Natural killer cell (primary cell): Measurements from ENCODE around the gene ANK2. TPM values are rescaled to one million over a fixed set of nuclear protein-coding genes. Genes with fewer than 3 reads are reported as not detected.

Source experiments
- ATAC-seq, 3 donors: fragments of 150-1000 bp in 2 of 3; fragments of 200-7000 bp in 1 of 3; cut with Tn5 transposase; 1 replicate in 1 of 3; 2 replicates in 2 of 3; pipeline ENCODE4 v1.10.0; 2021; ENCODE audit warnings: mild to moderate bottlenecking in 2 of 3, moderate library complexity in 2 of 3
- DNase-seq, 2 donors: peaks; one replicate each; pipeline versions ENCODE4 v3.0.0 to v3.0.0-alpha.2; 2013 to 2021; ENCODE audit warnings: mixed read lengths in 1 of 2
- H3K27ac ChIP-seq: one replicate; pipeline ENCODE4 v1.5.1; 2013; ENCODE audit warnings: mild to moderate bottlenecking, low read length
- H3K27me3 ChIP-seq: one replicate; pipeline ENCODE4 v1.6.1; 2013; ENCODE audit warnings: low read length; ENCODE audit not compliant: control insufficient read depth, insufficient read depth
- H3K36me3 ChIP-seq: one replicate; pipeline ENCODE4 v1.6.1; 2013; ENCODE audit warnings: low read length; ENCODE audit not compliant: control insufficient read depth, insufficient read depth
- H3K4me1 ChIP-seq: one replicate; pipeline ENCODE4 v1.6.1; 2013; ENCODE audit warnings: low read length; ENCODE audit not compliant: control insufficient read depth, insufficient read depth
- H3K4me3 ChIP-seq: one replicate; pipeline ENCODE4 v1.5.1; 2013; ENCODE audit warnings: low read length
- H3K9me3 ChIP-seq: one replicate; pipeline ENCODE4 v1.6.1; 2013; ENCODE audit warnings: low read length; ENCODE audit not compliant: control insufficient read depth, insufficient read depth
- H3K27ac Mint-ChIP-seq, 2 donors: one replicate each; pipeline ENCODE4 v1.8.0; 2022; ENCODE audit warnings: mild to moderate bottlenecking in 2 of 2, mixed read lengths in 2 of 2, moderate library complexity in 1 of 2
- H3K27me3 Mint-ChIP-seq, 2 donors: one replicate each; pipeline ENCODE4 v1.8.0; 2022; ENCODE audit warnings: low read depth in 2 of 2, mixed read lengths in 2 of 2
- H3K36me3 Mint-ChIP-seq: one replicate; pipeline ENCODE4 v1.8.0; 2022; ENCODE audit warnings: mixed read lengths
- H3K4me1 Mint-ChIP-seq, 2 donors: one replicate each; pipeline ENCODE4 v1.8.0; 2022; ENCODE audit warnings: mixed read lengths in 2 of 2
- H3K4me3 Mint-ChIP-seq: one replicate; pipeline ENCODE4 v1.8.0; 2022; ENCODE audit warnings: mild to moderate bottlenecking, moderate library complexity, mixed read lengths
- H3K9me3 Mint-ChIP-seq, 2 donors: one replicate each; pipeline ENCODE4 v1.8.0; 2022; ENCODE audit warnings: mixed read lengths in 2 of 2
- CTCF ChIP-seq: fragments of 200-600 bp; IDR thresholded peaks from one replicate; pipeline ENCODE4 v1.8.0; 2022; ENCODE audit warnings: antibody characterized with exemption
- WGBS: methylation state at CpG from one replicate; pipeline ENCODE4 v1.1.7; 2013; ENCODE audit warnings: missing lambda C conversion rate; ENCODE audit not compliant: insufficient coverage; 5-methylcytosine and 5-hydroxymethylcytosine counted together
- intact Hi-C: fragments of 100-400 bp; cut with micrococcal nuclease; formaldehyde crosslinking; loops from one replicate; pipeline ENCODE4 v1.14.2; 2022
- total RNA-seq, 4 donors: library from RNA; stranded (reverse); fragments of 120-200 nt in 1 of 4; gene quantifications; one replicate each; pipeline versions ENCODE4 v1.2.3 to v1.2.4, GENCODE V29; 2013 to 2022

The ANK2 gene
- total RNA-seq, 3 donors from 2014 or later (not counting 1 experiment from before 2014, with no cell fraction given) = 0.05 TPM; not detected in 2

GRCh38 chr4:113103556-113103955, 54.1 kb downstream of the ANK2 start:
- no peak overlapping the region for H3K27ac Mint-ChIP-seq
- no peaks in the 10 kb centered on the region for H3K27me3 ChIP-seq
- no peak overlapping the region for H3K27ac ChIP-seq
- H3K27me3 Mint-ChIP-seq = no peaks in the 10 kb centered on the region
- H3K36me3 ChIP-seq = no peaks in the 10 kb centered on the region
- no peaks in the 10 kb centered on the region for H3K4me1 ChIP-seq
- ATAC-seq (no peak), DNase-seq (no peak)
- H3K9me3 Mint-ChIP-seq = peaks cover 0 to 4% of the 10 kb centered on the region in 2 donors
- H3K36me3 Mint-ChIP-seq = no peaks in the 10 kb centered on the region
- H3K4me1 Mint-ChIP-seq = no peaks in the 10 kb centered on the region
- intact Hi-C loops = no loop called here
- no CpG with 5 or more reads among the region's 1 CpG for WGBS
- H3K4me3 Mint-ChIP-seq = no peak overlapping the region
- H3K4me3 ChIP-seq = no peak overlapping the region
- no peaks in the 10 kb centered on the region for H3K9me3 ChIP-seq
- no peak for TF ChIP-seq CTCF

GRCh38 chr4:113106108-113106507, 56.7 kb downstream of the ANK2 start:
- TF ChIP-seq CTCF = no peak
- ATAC-seq (no peak), DNase-seq (no peak)
- peaks cover 0 to 4% of the 10 kb centered on the region in 2 donors for H3K9me3 Mint-ChIP-seq
- no peaks in the 10 kb centered on the region for H3K4me1 ChIP-seq
- H3K4me3 ChIP-seq = no peak overlapping the region
- no peaks in the 10 kb centered on the region for H3K36me3 Mint-ChIP-seq
- H3K27me3 ChIP-seq = no peaks in the 10 kb centered on the region
- H3K9me3 ChIP-seq = no peaks in the 10 kb centered on the region
- no peak overlapping the region for H3K4me3 Mint-ChIP-seq
- H3K36me3 ChIP-seq = no peaks in the 10 kb centered on the region
- no peaks in the 10 kb centered on the region for H3K27me3 Mint-ChIP-seq
- no peaks in the 10 kb centered on the region for H3K4me1 Mint-ChIP-seq
- H3K27ac ChIP-seq = no peak overlapping the region
- intact Hi-C loops = no loop called here
- H3K27ac Mint-ChIP-seq = no peak overlapping the region

GRCh38 chr4:113109106-113109718, 59.8 kb downstream of the ANK2 start:
- WGBS = 68% methylated on average over 4 of the region's 4 CpGs
- no peak for TF ChIP-seq CTCF
- no peak overlapping the region for H3K4me3 Mint-ChIP-seq
- H3K27ac ChIP-seq = no peak overlapping the region
- no peaks in the 10 kb centered on the region for H3K9me3 ChIP-seq
- no peaks in the 10 kb centered on the region for H3K27me3 Mint-ChIP-seq
- H3K36me3 ChIP-seq = no peaks in the 10 kb centered on the region
- no peak for DNase-seq
- intact Hi-C loops = no loop called here
- ATAC-seq = no peak
- H3K27me3 ChIP-seq = no peaks in the 10 kb centered on the region
- no peaks in the 10 kb centered on the region for H3K36me3 Mint-ChIP-seq
- H3K4me3 ChIP-seq = no peak overlapping the region
- no peak overlapping the region for H3K27ac Mint-ChIP-seq
- H3K4me1 Mint-ChIP-seq = no peaks in the 10 kb centered on the region
- no peaks in the 10 kb centered on the region for H3K4me1 ChIP-seq
- H3K9me3 Mint-ChIP-seq = no peaks in the 10 kb centered on the region

GRCh38 chr4:113112338-113112978, 63.0 kb downstream of the ANK2 start:
- Histone ChIP-seq H3K27me3 (no peaks in the 10 kb centered on the region), H3K36me3 (no peaks in the 10 kb centered on the region), H3K9me3 (no peaks in the 10 kb centered on the region), H3K4me3 (no peak overlapping the region), H3K4me1 (no peaks in the 10 kb centered on the region), H3K27ac (no peak overlapping the region)
- H3K9me3 Mint-ChIP-seq = no peaks in the 10 kb centered on the region
- whole genome bisulfite sequencing = 0% methylated on average over 1 of the region's 2 CpGs
- no peak for TF ChIP-seq CTCF
- ATAC-seq (no peak), DNase-seq (no peak)
- no peak overlapping the region for H3K27ac Mint-ChIP-seq
- no peaks in the 10 kb centered on the region for H3K36me3 Mint-ChIP-seq
- intact Hi-C loops = no loop called here
- no peak overlapping the region for H3K4me3 Mint-ChIP-seq
- no peaks in the 10 kb centered on the region for H3K4me1 Mint-ChIP-seq
- H3K27me3 Mint-ChIP-seq = no peaks in the 10 kb centered on the region
